ENCODE results near the gene EPHB4.
"Not testable (repeated sequence)": the region's sequence is repeated elsewhere in the genome, so short reads cannot be mapped to it uniquely, and the experiment has no call there.

Gene EPHB4

GRCh38 chr7:100827330-100828226 is at the start of gene EPHB4:
Gene EPHB4 (minus strand): TSS chr7:100827523. CDS start chr7:100827030, 493 bp downstream.
- DNase-seq (ENCODE audit: low read depth in 2 of 2): no peak

- DNase-seq (ENCODE audit: low read depth in 2 of 2): no peak
Observed at GRCh38 chr7:100875356-100875751, 48.0 kb upstream of the EPHB4 start.

DNA sequence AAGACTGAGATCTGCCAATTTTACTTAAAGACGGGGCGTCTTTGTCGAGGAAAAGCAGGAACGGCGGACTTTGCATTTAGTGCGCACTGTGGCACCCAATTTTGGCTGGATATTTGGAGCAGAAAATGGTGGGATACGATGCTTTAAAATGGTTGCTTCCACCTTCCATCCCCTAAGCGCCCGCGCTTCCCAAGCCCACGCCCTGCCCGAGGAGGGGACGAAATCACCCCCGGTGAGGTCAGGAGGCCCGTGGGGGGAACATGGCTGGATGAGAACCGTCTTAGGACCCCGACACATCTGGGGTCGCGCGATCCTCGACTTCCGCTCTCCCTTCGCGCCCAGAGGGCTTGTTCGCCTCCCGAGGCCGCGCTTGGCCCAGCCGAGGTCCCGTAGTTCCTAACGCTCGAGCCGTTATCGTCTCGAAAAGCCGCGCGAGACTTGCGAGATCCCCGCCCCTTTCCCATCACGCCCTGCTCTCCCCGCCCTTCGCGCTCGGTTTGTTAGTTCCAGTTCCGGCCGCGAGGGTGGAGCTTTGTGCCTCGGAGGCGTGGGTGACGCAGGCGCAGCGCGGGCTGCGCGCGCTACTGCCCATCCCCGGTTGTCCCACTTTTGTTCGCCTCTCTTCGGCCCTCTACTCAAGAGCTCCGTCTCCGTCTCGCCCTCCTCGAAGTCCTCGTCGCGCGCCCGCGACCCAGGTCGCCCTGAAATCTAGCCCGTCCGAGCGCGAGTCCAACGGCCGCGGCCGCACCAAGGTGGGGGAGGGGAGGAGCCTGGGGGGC is 47.4 kb upstream of the EPHB4 start, which contains the start of gene SRRT:
SRRT (plus strand) TSS at position 527 of the 779 bp plus-strand sequence. CDS start 488 bp downstream, outside the sequence.
- peak; percentile 95 to 97 for DNase-seq (ENCODE audit: low read depth in 2 of 2)

DNA sequence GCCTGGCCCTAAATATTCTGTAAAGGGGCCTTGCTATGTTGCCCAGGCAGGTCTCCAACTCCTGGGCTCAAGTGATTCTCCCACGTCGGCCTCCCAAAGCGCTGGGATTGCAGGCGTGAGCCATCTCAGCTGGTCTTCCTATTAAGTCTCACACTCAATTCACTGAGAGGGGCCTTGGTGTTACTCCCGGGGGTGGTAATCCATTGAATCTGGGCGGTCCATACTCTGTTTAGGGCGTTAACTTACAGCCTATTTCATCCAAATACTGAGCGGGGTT is 46.9 kb upstream of the EPHB4 start:
- no peak for DNase-seq (ENCODE audit: low read depth in 2 of 2)

GRCh38 chr7:100873599-100874299 is 46.4 kb upstream of the EPHB4 start:
- DNase-seq (ENCODE audit: low read depth in 2 of 2): no peak

- no peak for DNase-seq (ENCODE audit: low read depth in 2 of 2)
Observed at GRCh38 chr7:100867776-100868485, 40.6 kb upstream of the EPHB4 start.

DNA sequence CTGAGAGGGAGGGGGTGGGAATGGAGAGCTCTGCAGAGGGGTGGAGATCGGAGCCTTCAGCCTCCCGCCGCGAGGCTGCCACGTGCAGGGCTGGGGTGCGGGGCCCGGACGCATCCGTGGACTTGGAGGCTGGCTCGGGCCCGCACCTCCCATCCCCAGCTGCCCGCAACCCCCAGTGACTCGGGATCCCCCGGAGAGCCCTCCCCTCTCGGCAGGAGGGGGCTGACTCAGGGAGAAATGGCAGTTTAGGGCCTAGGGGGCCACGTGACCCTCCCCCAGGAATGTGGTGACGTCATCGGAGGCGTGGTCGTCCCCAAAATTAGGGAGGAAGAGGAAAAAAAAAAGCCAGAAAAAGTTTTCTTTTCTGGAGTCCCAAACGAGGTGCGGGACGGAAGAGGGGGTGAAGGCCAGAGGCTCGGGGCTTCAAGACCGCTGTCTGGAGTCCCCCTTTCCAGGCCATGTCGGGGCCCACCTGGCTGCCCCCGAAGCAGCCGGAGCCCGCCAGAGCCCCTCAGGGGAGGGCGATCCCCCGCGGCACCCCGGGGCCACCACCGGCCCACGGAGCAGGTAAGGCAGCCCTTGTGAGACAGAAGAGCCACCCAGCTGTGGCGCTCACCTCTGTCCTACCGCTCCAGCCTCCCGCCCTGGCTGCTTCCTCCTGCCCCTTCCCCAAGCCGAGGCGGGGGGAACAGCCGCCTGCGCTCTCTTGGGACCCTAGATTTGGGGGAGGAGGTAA is 39.9 kb upstream of the EPHB4 start, which contains the start of gene TRIP6:
TRIP6 (plus strand) TSS at position 348 of the 736 bp plus-strand sequence; CDS start at position 459, 111 bp downstream.
- no peak for DNase-seq (ENCODE audit: low read depth in 2 of 2)

- no peak for DNase-seq (ENCODE audit: low read depth in 2 of 2)
Observed at GRCh38 chr7:100866729-100867039, 39.4 kb upstream of the EPHB4 start.

GRCh38 chr7:100865938-100866728 is 38.8 kb upstream of the EPHB4 start:
- no peak for DNase-seq (ENCODE audit: low read depth in 2 of 2)

GRCh38 chr7:100865372-100865911 is 38.1 kb upstream of the EPHB4 start:
- DNase-seq (ENCODE audit: low read depth in 2 of 2): no peak

- DNase-seq (ENCODE audit: low read depth in 2 of 2): no peak
Observed at GRCh38 chr7:100864263-100864845, 37.0 kb upstream of the EPHB4 start.

GRCh38 chr7:100863406-100863950 is 36.2 kb upstream of the EPHB4 start:
- DNase-seq (ENCODE audit: low read depth in 2 of 2): no peak

- DNase-seq (ENCODE audit: low read depth in 2 of 2): no peak
Observed at GRCh38 chr7:100861616-100861985, 34.3 kb upstream of the EPHB4 start.

- no peak for DNase-seq (ENCODE audit: low read depth in 2 of 2)
Observed at GRCh38 chr7:100860702-100861615, 33.6 kb upstream of the EPHB4 start.

GRCh38 chr7:100859856-100860255 is 32.5 kb upstream of the EPHB4 start:
- DNase-seq (ENCODE audit: low read depth in 2 of 2): no peak

DNA sequence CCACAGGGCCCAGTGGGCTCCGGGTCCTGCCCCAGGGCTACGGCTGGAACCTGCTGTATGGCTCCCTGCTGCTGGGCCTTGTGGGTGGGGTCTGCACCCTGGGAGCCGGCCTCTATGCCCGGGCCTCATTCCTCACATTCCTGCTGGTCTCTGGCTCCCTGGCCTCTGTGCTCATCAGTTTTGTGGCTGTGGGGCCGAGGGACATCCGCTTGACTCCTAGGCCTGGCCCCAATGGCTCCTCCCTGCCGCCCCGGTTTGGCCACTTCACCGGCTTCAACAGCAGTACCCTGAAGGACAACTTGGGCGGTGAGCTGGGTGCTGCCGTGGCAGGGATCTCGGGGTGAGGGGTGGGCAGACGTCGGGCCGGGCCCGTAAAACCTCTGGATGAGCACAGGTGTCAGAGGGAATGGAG is 29.6 kb upstream of the EPHB4 start:
- DNase-seq (ENCODE audit: low read depth in 2 of 2): no peak

DNA sequence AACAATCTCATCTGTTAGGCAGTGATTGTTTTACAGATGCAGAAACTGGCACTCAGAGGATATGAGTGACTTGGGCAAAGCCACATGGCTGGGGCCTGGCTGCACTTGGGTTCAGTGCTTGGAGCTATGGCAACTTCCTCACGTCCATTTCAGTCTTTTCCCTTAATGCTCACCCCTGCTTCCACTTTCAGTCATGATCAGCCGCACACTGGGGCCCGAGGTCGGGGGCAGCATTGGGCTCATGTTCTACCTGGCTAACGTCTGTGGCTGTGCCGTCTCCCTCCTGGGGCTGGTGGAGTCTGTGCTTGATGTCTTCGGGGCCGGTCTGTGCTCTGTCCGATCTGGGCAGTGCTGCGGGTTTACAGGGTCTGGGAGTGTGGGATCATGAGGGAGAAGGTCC is 28.2 kb upstream of the EPHB4 start:
- DNase-seq (ENCODE audit: low read depth in 2 of 2): no peak

DNA sequence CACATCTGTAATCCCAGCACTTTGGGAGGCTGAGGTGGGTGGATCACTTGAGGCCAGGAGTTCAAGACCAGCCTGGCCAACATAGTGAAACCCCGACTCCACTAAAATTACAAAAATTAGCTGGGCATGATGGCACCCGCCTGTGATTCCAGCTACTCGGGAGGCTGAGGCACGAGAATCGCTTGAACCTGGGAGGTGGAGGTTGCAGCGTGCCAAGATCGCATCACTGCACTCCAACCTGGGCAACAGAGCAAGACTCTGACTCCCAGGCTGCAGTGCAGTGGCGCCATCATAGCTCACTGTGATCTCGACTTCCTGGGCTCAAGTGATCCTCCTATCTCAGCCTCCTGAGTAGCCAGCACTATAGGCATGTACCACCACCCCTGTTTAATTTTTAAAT is 27.6 kb upstream of the EPHB4 start:
- not testable (repeated sequence) for DNase-seq (ENCODE audit: low read depth in 2 of 2)

Measured in stimulated activated CD8-positive, alpha-beta memory T cell treated with anti-CD3 and anti-CD28 coated beads, Interleukin-7, amount 100 ng/mL, for 1 hour (primary cell).